K562 (cell line): ENCODE data around the gene RNF6. TPM values are rescaled to one million over a fixed set of nuclear protein-coding genes. Genes with fewer than 3 reads are reported as not detected.

Experiments used
- CBX8 ChIP-seq: fragments of 200-600 bp; sonication (generic); IDR thresholded peaks from 2 replicates; pipeline ENCODE4 v1.6.1; 2012; ENCODE audit warnings: borderline replicate concordance, mixed run types, low read depth, mild to moderate bottlenecking, moderate library complexity, mixed read lengths, low read length, control low read depth, inconsistent platforms; ENCODE audit not compliant: poor library complexity, severe bottlenecking; ENCODE audit errors: extremely low read depth
- FOXM1 ChIP-seq, 2 experiments: fragments of 450-650 bp in 1 of 2; sonication (generic) in 1 of 2; formaldehyde crosslinking in 1 of 2; IDR thresholded peaks; 2 replicates each; pipeline versions ENCODE4 v1.6.1 to v1.9.0; 2017 to 2022; ENCODE audit warnings: low read depth in 2 of 2, mild to moderate bottlenecking in 2 of 2, missing genetic modification reagents in 1 of 2, moderate library complexity in 1 of 2
- HNRNPH1 ChIP-seq: fragments of 200-400 bp; formaldehyde crosslinking; optimal IDR thresholded peaks from 2 replicates; pipeline ENCODE3; 2017; ENCODE audit warnings: low read depth, mild to moderate bottlenecking, low read length, moderate library complexity
- PRMT5 ChIP-seq: sonication (generic); formaldehyde crosslinking; IDR thresholded peaks from 2 replicates; pipeline ENCODE4 v1.5.0; 2020; ENCODE audit warnings: missing genetic modification reagents
- polyA plus RNA-seq, 8 experiments: library from polyadenylated mRNA; depleted of rRNA in 4 of 8; stranded (reverse) in 5 of 8; unstranded in 3 of 8; fragments of >200 nt; fragmentation: Nextera tagmentation in 2 of 8; fragmentation: Illumina TruSeq in 1 of 8; extraction: Ambion mirVana in 2 of 8; extraction: Trizol in 1 of 8; gene quantifications; 2 replicates each; pipeline versions ENCODE4 v1.2.1 to v1.2.3, GENCODE V29; 2011 to 2014; ENCODE audit warnings: inconsistent platforms in 1 of 8, missing spikeins in 1 of 8
- total RNA-seq, 7 experiments: library from RNA; depleted of rRNA in 6 of 7; stranded (reverse); fragments of >200 nt in 6 of 7; fragmentation: Illumina TruSeq in 2 of 7; extraction: Trizol in 2 of 7; gene quantifications; 2 replicates each; pipeline versions ENCODE4 v1.2.1 to v1.2.3, GENCODE V29; 2011 to 2021; ENCODE audit warnings: low replicate concordance in 1 of 7
- TF ChIP-seq, protein P1 (sequence below): fragments of 250-450 bp; sonication (Bioruptor Pico); IDR thresholded peaks from 2 replicates; pipeline ENCODE4 v1.9.0; 2021; ENCODE audit warnings: mild to moderate bottlenecking, inconsistent platforms
- TF ChIP-seq, protein P2 (sequence below): fragments of 250-450 bp; sonication (Bioruptor Pico); IDR thresholded peaks from 2 replicates; pipeline ENCODE4 v1.4.0; 2020; ENCODE audit warnings: mild to moderate bottlenecking, moderate library complexity

The RNF6 gene
- total and polyA plus RNA-seq, 9 of the 15 experiments (the other 6 are each of a cell fraction or from before 2014, with no cell fraction given) = 12.0 to 31.4 (median 22.3) TPM

DNA sequence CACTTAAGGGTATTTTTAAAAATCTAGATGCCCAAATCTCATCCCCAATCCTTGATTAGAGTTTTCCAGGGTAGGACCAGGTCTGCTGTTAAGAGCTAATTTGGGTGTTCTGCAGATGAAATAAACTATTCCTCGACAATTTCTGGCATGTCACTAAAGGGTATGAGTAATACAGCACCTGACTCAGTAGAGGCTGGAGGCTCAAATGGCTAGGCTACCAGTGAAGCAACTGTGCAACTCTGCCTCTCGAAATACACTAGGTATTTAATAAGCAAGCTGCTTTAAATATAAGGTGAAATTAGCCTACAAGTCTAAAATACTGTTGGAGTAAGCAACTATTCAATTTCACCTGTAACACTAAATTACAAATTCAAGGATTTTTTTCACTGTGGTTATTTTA, 1.5 kb downstream of the RNF6 start (continued):
- TF ChIP-seq FOXM1 (IDR thresholded peaks at IDR 0.05; ENCODE audit: low read depth) = no peak
- no peak for TF ChIP-seq FOXM1 (CRISPR knock-in tag; IDR thresholded peaks at IDR 0.05; ENCODE audit: low read depth)
- TF ChIP-seq, protein P1, sequence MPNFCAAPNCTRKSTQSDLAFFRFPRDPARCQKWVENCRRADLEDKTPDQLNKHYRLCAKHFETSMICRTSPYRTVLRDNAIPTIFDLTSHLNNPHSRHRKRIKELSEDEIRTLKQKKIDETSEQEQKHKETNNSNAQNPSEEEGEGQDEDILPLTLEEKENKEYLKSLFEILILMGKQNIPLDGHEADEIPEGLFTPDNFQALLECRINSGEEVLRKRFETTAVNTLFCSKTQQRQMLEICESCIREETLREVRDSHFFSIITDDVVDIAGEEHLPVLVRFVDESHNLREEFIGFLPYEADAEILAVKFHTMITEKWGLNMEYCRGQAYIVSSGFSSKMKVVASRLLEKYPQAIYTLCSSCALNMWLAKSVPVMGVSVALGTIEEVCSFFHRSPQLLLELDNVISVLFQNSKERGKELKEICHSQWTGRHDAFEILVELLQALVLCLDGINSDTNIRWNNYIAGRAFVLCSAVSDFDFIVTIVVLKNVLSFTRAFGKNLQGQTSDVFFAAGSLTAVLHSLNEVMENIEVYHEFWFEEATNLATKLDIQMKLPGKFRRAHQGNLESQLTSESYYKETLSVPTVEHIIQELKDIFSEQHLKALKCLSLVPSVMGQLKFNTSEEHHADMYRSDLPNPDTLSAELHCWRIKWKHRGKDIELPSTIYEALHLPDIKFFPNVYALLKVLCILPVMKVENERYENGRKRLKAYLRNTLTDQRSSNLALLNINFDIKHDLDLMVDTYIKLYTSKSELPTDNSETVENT (CRISPR knock-in tag) = no peak
- TF ChIP-seq CBX8 = no peak
- TF ChIP-seq HNRNPH1 = no peak
- TF ChIP-seq PRMT5 = no peak
- TF ChIP-seq, protein P2, sequence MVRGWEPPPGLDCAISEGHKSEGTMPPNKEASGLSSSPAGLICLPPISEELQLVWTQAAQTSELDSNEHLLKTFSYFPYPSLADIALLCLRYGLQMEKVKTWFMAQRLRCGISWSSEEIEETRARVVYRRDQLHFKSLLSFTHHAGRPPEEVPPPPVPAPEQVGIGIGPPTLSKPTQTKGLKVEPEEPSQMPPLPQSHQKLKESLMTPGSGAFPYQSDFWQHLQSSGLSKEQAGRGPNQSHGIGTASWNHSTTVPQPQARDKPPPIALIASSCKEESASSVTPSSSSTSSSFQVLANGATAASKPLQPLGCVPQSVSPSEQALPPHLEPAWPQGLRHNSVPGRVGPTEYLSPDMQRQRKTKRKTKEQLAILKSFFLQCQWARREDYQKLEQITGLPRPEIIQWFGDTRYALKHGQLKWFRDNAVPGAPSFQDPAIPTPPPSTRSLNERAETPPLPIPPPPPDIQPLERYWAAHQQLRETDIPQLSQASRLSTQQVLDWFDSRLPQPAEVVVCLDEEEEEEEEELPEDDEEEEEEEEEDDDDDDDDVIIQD (CRISPR knock-in tag) = no peak
